H9 (cell line): ENCODE measurements around the gene KCNAB1. TPM values are rescaled to one million over a fixed set of nuclear protein-coding genes. Genes with fewer than 3 reads are reported as not detected.

Source experiments
- DNase-seq: peaks from one replicate; pipeline ENCODE4 v3.0.0-alpha.2; 2017
- H2AFZ ChIP-seq: one replicate; pipeline ENCODE4 v1.6.1; 2013; ENCODE audit warnings: mild to moderate bottlenecking, low read length, control low read depth, moderate library complexity
- H2AK5ac ChIP-seq: 2 replicates; pipeline ENCODE4 v1.6.1; 2013; ENCODE audit warnings: low read length, control low read depth, mixed read lengths; ENCODE audit not compliant: insufficient read length
- H2BK120ac ChIP-seq: one replicate; pipeline ENCODE4 v1.6.1; 2013; ENCODE audit warnings: low read depth, mild to moderate bottlenecking, low read length, control low read depth, inconsistent platforms; ENCODE audit not compliant: poor library complexity, severe bottlenecking
- H2BK12ac ChIP-seq: 2 replicates; pipeline ENCODE4 v1.6.1; 2013; ENCODE audit warnings: low read length, control low read depth, mixed read lengths, low read depth; ENCODE audit not compliant: insufficient read length
- H2BK15ac ChIP-seq: 2 replicates; pipeline ENCODE4 v1.6.1; 2013; ENCODE audit warnings: low read depth, low read length, control low read depth
- H2BK20ac ChIP-seq: one replicate; pipeline ENCODE4 v1.6.1; 2013; ENCODE audit warnings: low read depth, mild to moderate bottlenecking, low read length, control low read depth, inconsistent platforms; ENCODE audit not compliant: poor library complexity, severe bottlenecking
- H2BK5ac ChIP-seq: 2 replicates; pipeline ENCODE4 v1.6.1; 2013; ENCODE audit warnings: low read length, control low read depth, mixed read lengths; ENCODE audit not compliant: insufficient read length
- H3K14ac ChIP-seq: 2 replicates; pipeline ENCODE4 v1.6.1; 2013; ENCODE audit warnings: low read length, control low read depth; ENCODE audit not compliant: insufficient read depth
- H3K18ac ChIP-seq: 2 replicates; pipeline ENCODE4 v1.6.1; 2013; ENCODE audit warnings: low read depth, mild to moderate bottlenecking, mixed read lengths, low read length, control low read depth; ENCODE audit not compliant: insufficient read length
- H3K23ac ChIP-seq: 2 replicates; pipeline ENCODE4 v1.6.1; 2013; ENCODE audit warnings: low read length, control low read depth, mixed read lengths, low read depth; ENCODE audit not compliant: insufficient read length
- H3K23me2 ChIP-seq: 2 replicates; pipeline ENCODE4 v1.6.1; 2013; ENCODE audit warnings: low read depth, mild to moderate bottlenecking, mixed read lengths, low read length, control low read depth; ENCODE audit not compliant: insufficient read length, poor library complexity, severe bottlenecking
- H3K27ac ChIP-seq: 2 replicates; pipeline ENCODE4 v1.5.1; 2013; ENCODE audit warnings: low read length, control low read depth, mixed read lengths, low read depth; ENCODE audit not compliant: insufficient read length
- H3K27me3 ChIP-seq: 2 replicates; pipeline ENCODE4 v1.6.1; 2013; ENCODE audit warnings: low read length, control low read depth, inconsistent platforms; ENCODE audit not compliant: insufficient read depth
- H3K4ac ChIP-seq: 2 replicates; pipeline ENCODE4 v1.6.1; 2013; ENCODE audit warnings: low read depth, mild to moderate bottlenecking, control low read depth, inconsistent platforms, low read length, moderate library complexity
- H3K4me1 ChIP-seq: 2 replicates; pipeline ENCODE4 v1.6.1; 2013; ENCODE audit warnings: low read length, control low read depth, inconsistent platforms; ENCODE audit not compliant: insufficient read depth
- H3K4me2 ChIP-seq: 2 replicates; pipeline ENCODE4 v1.6.1; 2013; ENCODE audit warnings: low read length, control low read depth, mixed read lengths; ENCODE audit not compliant: insufficient read length, insufficient read depth
- H3K56ac ChIP-seq: 2 replicates; pipeline ENCODE4 v1.6.1; 2013; ENCODE audit warnings: low read depth, mild to moderate bottlenecking, mixed read lengths, low read length, control low read depth; ENCODE audit not compliant: insufficient read length
- H3K79me1 ChIP-seq: 2 replicates; pipeline ENCODE4 v1.6.1; 2013; ENCODE audit warnings: low read depth, mild to moderate bottlenecking, moderate library complexity, low read length, control low read depth, inconsistent platforms; ENCODE audit not compliant: insufficient read depth, poor library complexity, severe bottlenecking
- H3K79me2 ChIP-seq: 2 replicates; pipeline ENCODE4 v1.6.1; 2013; ENCODE audit warnings: low read length, control low read depth, inconsistent platforms; ENCODE audit not compliant: insufficient read depth
- H3K9ac ChIP-seq: 2 replicates; pipeline ENCODE4 v1.6.1; 2013; ENCODE audit warnings: low read length, control low read depth, mixed read lengths; ENCODE audit not compliant: insufficient read length; ENCODE audit errors: extremely low read depth
- H3K9me3 ChIP-seq: one replicate; pipeline ENCODE4 v1.6.1; 2013; ENCODE audit warnings: low read depth, low read length, inconsistent platforms; ENCODE audit not compliant: control insufficient read depth
- H3T11ph ChIP-seq: one replicate; pipeline ENCODE4 v1.6.1; 2013; ENCODE audit warnings: mild to moderate bottlenecking, low read length, control low read depth, inconsistent platforms
- H4K20me1 ChIP-seq: one replicate; pipeline ENCODE4 v1.6.1; 2013; ENCODE audit not compliant: control insufficient read depth, insufficient read length, insufficient read depth
- H4K5ac ChIP-seq: 2 replicates; pipeline ENCODE4 v1.6.1; 2013; ENCODE audit warnings: low read depth, mild to moderate bottlenecking, mixed read lengths, low read length, control low read depth; ENCODE audit not compliant: insufficient read length
- H4K8ac ChIP-seq: replicated peaks from 2 replicates; pipeline ENCODE4 v1.6.1; 2013; ENCODE audit warnings: low read length, control low read depth, mixed read lengths, low read depth; ENCODE audit not compliant: insufficient read length
- H4K91ac ChIP-seq: 2 replicates; pipeline ENCODE4 v1.6.1; 2013; ENCODE audit warnings: low read depth, mild to moderate bottlenecking, moderate library complexity, mixed read lengths, low read length, control low read depth; ENCODE audit not compliant: insufficient read length
- H3K27ac Mint-ChIP-seq, 3 experiments: 2 replicates in 2 of 3; 3 replicates in 1 of 3; pipeline ENCODE4 v1.8.0; 2020 to 2021; ENCODE audit warnings: mixed read lengths in 3 of 3, mild to moderate bottlenecking in 1 of 3, moderate library complexity in 1 of 3
- H3K27me3 Mint-ChIP-seq: 2 replicates; pipeline ENCODE4 v1.8.0; 2021; ENCODE audit warnings: low read depth, mild to moderate bottlenecking, moderate library complexity, mixed read lengths
- H3K36me3 Mint-ChIP-seq, 3 experiments: 2 replicates in 2 of 3; 3 replicates in 1 of 3; pipeline ENCODE4 v1.8.0; 2020 to 2021; ENCODE audit warnings: low read depth in 3 of 3, mixed read lengths in 3 of 3; ENCODE audit not compliant: insufficient read depth in 1 of 3
- H3K4me1 Mint-ChIP-seq, 2 experiments: 2 replicates each; pipeline ENCODE4 v1.8.0; 2020; ENCODE audit warnings: mixed read lengths in 2 of 2
- H3K4me3 Mint-ChIP-seq, 2 experiments: 2 replicates in 1 of 2; 3 replicates in 1 of 2; pipeline ENCODE4 v1.8.0; 2020 to 2021; ENCODE audit warnings: mild to moderate bottlenecking in 2 of 2, mixed read lengths in 2 of 2, moderate library complexity in 1 of 2
- H3K9me3 Mint-ChIP-seq, 2 experiments: 2 replicates in 1 of 2; 3 replicates in 1 of 2; pipeline ENCODE4 v1.8.0; 2020; ENCODE audit warnings: mild to moderate bottlenecking in 2 of 2, mixed read lengths in 2 of 2, moderate library complexity in 1 of 2
- CTCF ChIP-seq: fragments of 200-600 bp; sonication (generic); conservative IDR thresholded peaks from 3 replicates; pipeline ENCODE4 v1.8.0; 2021; ENCODE audit warnings: antibody characterized with exemption, mild to moderate bottlenecking
- WGBS: extraction: QIAGEN DNeasy Blood & Tissue Kit; methylation state at CpG from one replicate; pipeline ENCODE4 v1.1.7; 2013; ENCODE audit warnings: missing lambda C conversion rate, low lambda C conversion rate, mixed read lengths; ENCODE audit not compliant: insufficient read length; ENCODE audit errors: extremely low coverage; 5-methylcytosine and 5-hydroxymethylcytosine counted together
- total RNA-seq: library from RNA; stranded (reverse); gene quantifications from 2 replicates; pipeline ENCODE4 v1.2.1, GENCODE V29; 2021

KCNAB1 gene
- total RNA-seq, 1 experiment from 2014 or later = 3.7 TPM

- no peak overlapping the region for H3K9ac ChIP-seq
Measured at GRCh38 chr3:156216852-156217251, 96.5 kb downstream of the KCNAB1 start.

More at GRCh38 chr3:156216852-156217251, 96.5 kb downstream of the KCNAB1 start:
- Histone ChIP-seq H3K23ac (no peak overlapping the region), H4K5ac (no peak overlapping the region), H3K4me2 (no peak overlapping the region), H3K79me1 (no peaks in the 10 kb centered on the region), H3K23me2 (no peaks in the 10 kb centered on the region), H2BK15ac (no peak overlapping the region), H3K4ac (no peak overlapping the region), H3K9me3 (no peaks in the 10 kb centered on the region), H3K56ac (no peak overlapping the region), H4K91ac (no peak overlapping the region), H3K27ac (no peak overlapping the region), H4K20me1 (no peaks in the 10 kb centered on the region), H2BK120ac (no peak overlapping the region), H3K14ac (no peak overlapping the region), H3K27me3 (no peaks in the 10 kb centered on the region), H3T11ph (no peak overlapping the region), H2AFZ (no peak overlapping the region), H4K8ac (no peak overlapping the region), H2BK5ac (no peak overlapping the region), H3K18ac (no peak overlapping the region), H3K79me2 (no peaks in the 10 kb centered on the region), H2AK5ac (no peak overlapping the region), H2BK12ac (no peak overlapping the region), H3K4me1 (no peaks in the 10 kb centered on the region), H2BK20ac (no peak overlapping the region)
- no peaks in the 10 kb centered on the region; the same call in 1 of the 2 replicates for H3K27me3 Mint-ChIP-seq
- no peak overlapping the region for H3K4me3 Mint-ChIP-seq
- no peak for DNase-seq
- H3K4me1 Mint-ChIP-seq = peaks cover 10 to 11% of the 10 kb centered on the region in 2 experiments
- peaks cover 10 to 12% of the 10 kb centered on the region in 2 experiments; a peak in 4 of 5 replicates for H3K9me3 Mint-ChIP-seq
- H3K27ac Mint-ChIP-seq = no peak overlapping the region
- no CpG with 5 or more reads among the region's 3 CpGs for WGBS
- TF ChIP-seq CTCF = no peak
- peaks cover 0 to 9% (median 0%) of the 10 kb centered on the region in 3 experiments; a peak in 1 of 7 replicates for H3K36me3 Mint-ChIP-seq
